Panc1 (cell line): ENCODE data around the gene C6orf89.

Source experiments
- POLR2AphosphoS5 ChIP-seq: IDR thresholded peaks from 2 replicates; pipeline ENCODE4 v1.6.1; 2012; ENCODE audit warnings: mild to moderate bottlenecking, low read depth, low read length, moderate library complexity
- SIN3A ChIP-seq: IDR thresholded peaks from 2 replicates; pipeline ENCODE4 v1.6.1; 2012; ENCODE audit warnings: low read depth, mild to moderate bottlenecking, low read length, moderate library complexity, borderline replicate concordance; ENCODE audit not compliant: insufficient read depth
- TF ChIP-seq, protein P1 (sequence below): fragments of 450-650 bp; IDR thresholded peaks from 2 replicates; pipeline ENCODE4 v1.5.1; 2017; ENCODE audit warnings: mild to moderate bottlenecking

DNA sequence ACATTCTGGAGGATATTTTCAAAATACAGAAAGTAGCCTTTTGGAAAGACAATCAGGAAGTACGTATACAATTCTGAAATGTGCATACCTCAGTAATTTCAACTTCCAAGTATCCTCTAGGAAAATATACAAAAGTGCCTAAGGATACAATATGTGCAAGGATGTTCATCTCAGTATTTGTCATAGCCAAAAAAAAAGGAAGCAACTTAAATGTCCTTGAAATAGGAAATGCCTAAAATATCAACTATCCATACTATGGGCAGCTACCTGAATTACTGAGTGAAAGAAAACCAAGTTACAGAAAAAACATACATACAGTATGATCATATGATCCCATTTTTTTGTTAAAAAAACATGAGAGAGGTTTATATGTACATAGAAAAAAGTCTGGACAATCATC, 12.6 kb upstream of the C6orf89 start:
- TF ChIP-seq, protein P1, sequence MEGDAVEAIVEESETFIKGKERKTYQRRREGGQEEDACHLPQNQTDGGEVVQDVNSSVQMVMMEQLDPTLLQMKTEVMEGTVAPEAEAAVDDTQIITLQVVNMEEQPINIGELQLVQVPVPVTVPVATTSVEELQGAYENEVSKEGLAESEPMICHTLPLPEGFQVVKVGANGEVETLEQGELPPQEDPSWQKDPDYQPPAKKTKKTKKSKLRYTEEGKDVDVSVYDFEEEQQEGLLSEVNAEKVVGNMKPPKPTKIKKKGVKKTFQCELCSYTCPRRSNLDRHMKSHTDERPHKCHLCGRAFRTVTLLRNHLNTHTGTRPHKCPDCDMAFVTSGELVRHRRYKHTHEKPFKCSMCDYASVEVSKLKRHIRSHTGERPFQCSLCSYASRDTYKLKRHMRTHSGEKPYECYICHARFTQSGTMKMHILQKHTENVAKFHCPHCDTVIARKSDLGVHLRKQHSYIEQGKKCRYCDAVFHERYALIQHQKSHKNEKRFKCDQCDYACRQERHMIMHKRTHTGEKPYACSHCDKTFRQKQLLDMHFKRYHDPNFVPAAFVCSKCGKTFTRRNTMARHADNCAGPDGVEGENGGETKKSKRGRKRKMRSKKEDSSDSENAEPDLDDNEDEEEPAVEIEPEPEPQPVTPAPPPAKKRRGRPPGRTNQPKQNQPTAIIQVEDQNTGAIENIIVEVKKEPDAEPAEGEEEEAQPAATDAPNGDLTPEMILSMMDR = no peak
- TF ChIP-seq SIN3A (no peak), POLR2AphosphoS5 (no peak)
